Pancreas (tissue), 10 donors: ENCODE data around the gene PVALEF. TPM values are rescaled to one million over a fixed set of nuclear protein-coding genes. Genes with fewer than 3 reads are reported as not detected.

Source experiments
- ATAC-seq, 4 donors: fragments of 200-7000 bp; cut with Tn5 transposase; one replicate each; pipeline versions ENCODE4 v1.8.0 to v1.9.1; 2020; ENCODE audit warnings: mild to moderate bottlenecking in 4 of 4, moderate library complexity in 4 of 4
- DNase-seq, 6 donors: peaks; one replicate each; pipeline ENCODE4 v3.0.0-alpha.2; 2020
- FAIRE-seq: peaks from 2 replicates; lab custom pipeline; 2012; peaks lifted over from hg19 to GRCh38; lab: Jason Lieb, UNC
- H3K27ac ChIP-seq, 4 donors: fragments of 200-600 bp; sonication (generic); 1 replicate in 3 of 4; 2 replicates in 1 of 4; pipeline versions ENCODE4 v1.5.0 to v1.8.0; 2020
- H3K27me3 ChIP-seq, 4 donors: fragments of 200-600 bp; one replicate each; pipeline ENCODE4 v1.8.0; 2021
- H3K36me3 ChIP-seq, 3 donors: fragments of 200-600 bp; sonication (generic) in 1 of 3; one replicate each; pipeline versions ENCODE4 v1.5.0 to v1.8.0; 2020 to 2021
- H3K4me1 ChIP-seq, 3 donors: fragments of 200-600 bp; one replicate each; pipeline ENCODE4 v1.8.0; 2021
- H3K4me3 ChIP-seq, 4 donors: fragments of 200-600 bp; sonication (generic) in 2 of 4; one replicate each; pipeline versions ENCODE4 v1.5.0 to v1.8.0; 2020 to 2021
- H3K9me3 ChIP-seq, 4 donors: fragments of 200-600 bp; one replicate each; pipeline ENCODE4 v1.8.0; 2021
- WGBS, 2 donors: extraction: QIAGEN DNeasy Blood & Tissue Kit; methylation state at CpG; one replicate each; pipeline ENCODE4 v1.1.7; 2013; 5-methylcytosine and 5-hydroxymethylcytosine counted together
- intact Hi-C, 3 donors: fragments of 100-400 bp; cut with DNase I; formaldehyde crosslinking; loops; one replicate each; pipeline versions ENCODE4 v1.11.1 to v1.14.2; 2022
- polyA plus RNA-seq, 2 donors: library from polyadenylated mRNA; stranded (reverse); fragments of 200-250 nt; gene quantifications; one replicate each; pipeline ENCODE4 v1.2.3, GENCODE V29; 2013
- total RNA-seq, 6 donors: library from RNA; stranded (reverse); fragmentation: NEBNext Ultra II Directional in 4 of 6; extraction: Animal tissue kit (Norgen Biotek cat#: 25700) in 4 of 6; gene quantifications; one replicate each; pipeline versions ENCODE4 v1.2.1 to v1.2.4, GENCODE V29; 2021 to 2023
- TF ChIP-seq, protein P1 (sequence below), 4 donors: fragments of 200-600 bp; sonication (generic) in 3 of 4; IDR thresholded peaks; one replicate each; pipeline versions ENCODE4 v1.5.0 to v1.8.0; 2021; ENCODE audit warnings: antibody characterized with exemption in 4 of 4
- donor health status: healthy with polysubstance abuse.
- donor health status: DM: no; HTN: no; CAD: no; lungs with moderate emphysema.
- donor health status: DM: no; HTN: no; CAD: no.
- donor health status: control.
- donor health status: control.
- donor health status: Bipolar disorder and iron deficiency.
- donor health status: DM: yes; HTN: yes; CAD: no.
- donor health status: DM: no; HTN: no; CAD: no.
- donor health status: DM: no; HTN: no; CAD: no.
- donor health status: DM: yes; HTN: yes; CAD: no.

PVALEF gene
- total and polyA plus RNA-seq, 8 donors, result 0.11 to 0.51 (median 0.17) TPM; not detected in 2

- DNase-seq, result peak in 1 of 6 donors; percentile 67
- FAIRE-seq, result no peak
- TF ChIP-seq, protein P1, sequence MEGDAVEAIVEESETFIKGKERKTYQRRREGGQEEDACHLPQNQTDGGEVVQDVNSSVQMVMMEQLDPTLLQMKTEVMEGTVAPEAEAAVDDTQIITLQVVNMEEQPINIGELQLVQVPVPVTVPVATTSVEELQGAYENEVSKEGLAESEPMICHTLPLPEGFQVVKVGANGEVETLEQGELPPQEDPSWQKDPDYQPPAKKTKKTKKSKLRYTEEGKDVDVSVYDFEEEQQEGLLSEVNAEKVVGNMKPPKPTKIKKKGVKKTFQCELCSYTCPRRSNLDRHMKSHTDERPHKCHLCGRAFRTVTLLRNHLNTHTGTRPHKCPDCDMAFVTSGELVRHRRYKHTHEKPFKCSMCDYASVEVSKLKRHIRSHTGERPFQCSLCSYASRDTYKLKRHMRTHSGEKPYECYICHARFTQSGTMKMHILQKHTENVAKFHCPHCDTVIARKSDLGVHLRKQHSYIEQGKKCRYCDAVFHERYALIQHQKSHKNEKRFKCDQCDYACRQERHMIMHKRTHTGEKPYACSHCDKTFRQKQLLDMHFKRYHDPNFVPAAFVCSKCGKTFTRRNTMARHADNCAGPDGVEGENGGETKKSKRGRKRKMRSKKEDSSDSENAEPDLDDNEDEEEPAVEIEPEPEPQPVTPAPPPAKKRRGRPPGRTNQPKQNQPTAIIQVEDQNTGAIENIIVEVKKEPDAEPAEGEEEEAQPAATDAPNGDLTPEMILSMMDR (IDR thresholded peaks at IDR 0.05), result no peak
- no peaks in the 10 kb centered on the region for H3K36me3 ChIP-seq
- H3K27me3 ChIP-seq, result no peaks in the 10 kb centered on the region
- H3K27ac ChIP-seq, result no peak overlapping the region
- ATAC-seq, result no peak
- no peaks in the 10 kb centered on the region for H3K9me3 ChIP-seq
- H3K4me1 ChIP-seq, result no peaks in the 10 kb centered on the region
- no peak overlapping the region for H3K4me3 ChIP-seq
- WGBS, 2 donors, result 90 to 91% methylated on average over 21 of the region's 21 CpGs
- intact Hi-C loops, result no loop called here
Measured at GRCh38 chr17:81207610-81208581, 42.6 kb downstream of the PVALEF start.

DNA sequence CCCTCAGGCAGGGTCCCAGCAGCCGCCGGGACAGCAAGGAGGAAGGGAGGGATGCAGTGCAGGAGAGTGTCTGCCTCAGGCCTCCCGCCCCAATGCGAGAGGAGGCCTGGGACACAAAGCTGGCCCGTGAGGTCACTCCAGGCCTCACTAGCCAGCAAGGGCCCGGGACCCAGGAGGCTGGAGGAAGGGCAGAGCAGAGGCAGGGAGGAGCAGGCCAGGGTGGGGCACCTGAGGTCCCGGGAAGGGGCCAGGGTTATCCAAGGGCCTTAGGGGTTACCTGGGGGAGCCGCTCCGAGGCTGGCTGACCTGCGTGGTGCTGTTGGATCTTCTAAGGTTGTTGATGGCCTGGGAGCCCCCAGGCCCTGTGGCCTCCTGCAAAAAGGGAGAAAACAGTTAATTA is 43.3 kb downstream of the PVALEF start:
- DNase-seq, result peak in 1 of 6 donors; percentile 75
- no peaks in the 10 kb centered on the region for H3K27me3 ChIP-seq
- FAIRE-seq, result no peak
- no peak for ATAC-seq
- no peaks in the 10 kb centered on the region for H3K4me1 ChIP-seq
- H3K36me3 ChIP-seq, result no peaks in the 10 kb centered on the region
- WGBS, 2 donors, result 95 to 97% methylated on average over 10 of the region's 10 CpGs
- intact Hi-C loops, result no loop called here
- TF ChIP-seq, protein P1 (IDR thresholded peaks at IDR 0.05), result no peak
- no peaks in the 10 kb centered on the region for H3K9me3 ChIP-seq
- no peak overlapping the region for H3K27ac ChIP-seq
- H3K4me3 ChIP-seq, result no peak overlapping the region

- WGBS, 2 donors, result 92 to 98% methylated on average over 13 to 16 of the region's 16 CpGs
- Histone ChIP-seq H3K4me3 (no peak overlapping the region), H3K27ac (no peak overlapping the region), H3K36me3 (no peaks in the 10 kb centered on the region), H3K27me3 (no peaks in the 10 kb centered on the region), H3K9me3 (no peaks in the 10 kb centered on the region), H3K4me1 (no peaks in the 10 kb centered on the region)
- TF ChIP-seq, protein P1 (IDR thresholded peaks at IDR 0.05), result no peak
- FAIRE-seq (no peak), ATAC-seq (no peak), DNase-seq (peak in 1 of 6 donors; percentile 56)
- intact Hi-C loops, result no loop called here
Measured at GRCh38 chr17:81209141-81209540, 43.8 kb downstream of the PVALEF start.

- H3K4me1 ChIP-seq, result no peaks in the 10 kb centered on the region
- WGBS, 2 donors, result 80 to 82% methylated on average over 10 of the region's 10 CpGs
- intact Hi-C loops, result no loop called here
- FAIRE-seq (no peak), ATAC-seq (no peak), DNase-seq (peak in 2 of 6 donors; percentile 8 to 20)
- H3K27me3 ChIP-seq, result no peaks in the 10 kb centered on the region
- TF ChIP-seq, protein P1 (IDR thresholded peaks at IDR 0.05), result no peak
- no peak overlapping the region for H3K4me3 ChIP-seq
- no peaks in the 10 kb centered on the region for H3K36me3 ChIP-seq
- H3K9me3 ChIP-seq, result no peaks in the 10 kb centered on the region
- H3K27ac ChIP-seq, result no peak overlapping the region
Measured at GRCh38 chr17:81210466-81210865, 45.2 kb downstream of the PVALEF start.

DNA sequence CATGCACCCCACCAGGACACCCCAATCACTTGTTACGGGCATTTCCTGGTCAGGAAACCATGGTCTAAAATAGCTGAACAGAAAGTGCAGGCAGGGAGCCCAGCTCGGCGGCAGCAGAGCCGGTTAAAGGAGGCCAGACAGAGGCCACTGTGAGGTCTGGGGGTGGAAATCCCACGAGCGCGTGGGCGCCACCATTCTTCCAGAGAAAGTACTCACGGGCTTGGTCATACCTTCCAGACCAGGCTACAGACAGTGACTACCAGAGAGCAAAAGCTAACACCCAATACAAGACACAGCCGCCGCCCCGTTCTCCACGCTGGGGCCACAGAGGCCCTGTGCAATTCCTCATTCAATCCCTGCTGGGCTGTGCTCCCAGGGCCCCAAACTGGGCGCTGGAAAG is 45.6 kb downstream of the PVALEF start:
- Histone ChIP-seq H3K27me3 (no peaks in the 10 kb centered on the region), H3K27ac (no peak overlapping the region), H3K36me3 (no peaks in the 10 kb centered on the region), H3K4me3 (no peak overlapping the region), H3K4me1 (no peaks in the 10 kb centered on the region), H3K9me3 (no peaks in the 10 kb centered on the region)
- intact Hi-C loops, result no loop called here
- peak in 2 of 6 donors; percentile 11 to 19 for DNase-seq
- TF ChIP-seq, protein P1 (IDR thresholded peaks at IDR 0.05), result no peak
- WGBS, 2 donors, result 81 to 86% methylated on average over 14 of the region's 14 CpGs
- no peak for ATAC-seq
- FAIRE-seq, result no peak
